B cell (primary cell): ENCODE data around the gene ZNHIT2. TPM values are rescaled to one million over a fixed set of nuclear protein-coding genes. Genes with fewer than 3 reads are reported as not detected.
A peak's percentile ranks its signal among the peaks of the same experiment; 100 is the strongest.

Experiments used
- ATAC-seq: fragments of 200-7000 bp; cut with Tn5 transposase; one replicate; pipeline ENCODE4 v1.10.0; 2021; ENCODE audit warnings: low read depth, mild to moderate bottlenecking, moderate number of reproducible peaks, moderate library complexity
- CTCF ChIA-PET: fragments of 350-600 bp; sonication (Branson Sonifier 250); formaldehyde crosslinking; loops from one replicate; lab custom pipeline; 2021; ENCODE audit warnings: antibody characterized with exemption, inconsistent platforms; lab: Charles Lee
- POLR2A ChIA-PET: fragments of 350-600 bp; sonication (Branson Sonifier 250); formaldehyde crosslinking; loops from one replicate; lab custom pipeline; 2021; ENCODE audit warnings: antibody characterized with exemption; lab: Charles Lee
- DNase-seq: peaks from one replicate; pipeline ENCODE4 v3.0.0; 2013
- H2AFZ ChIP-seq: 2 replicates; pipeline ENCODE4 v1.6.1; 2012; ENCODE audit warnings: mild to moderate bottlenecking, low read depth, low read length; ENCODE audit not compliant: insufficient read depth, poor library complexity, severe bottlenecking
- H3K27ac ChIP-seq, 2 donors: 1 replicate in 1 of 2; 2 replicates in 1 of 2; pipeline ENCODE4 v1.5.1; 2012 to 2013; ENCODE audit warnings: low read length in 2 of 2, mild to moderate bottlenecking in 2 of 2, moderate library complexity in 1 of 2
- H3K27me3 ChIP-seq, 4 experiments: fragments of 200-600 bp in 1 of 4; sonication (generic) in 1 of 4; replicated peaks in 1 of 4; 1 replicate in 2 of 4; 2 replicates in 2 of 4; pipeline versions ENCODE4 v1.6.1 to v1.7.0; 2013 to 2016; ENCODE audit warnings: low read length in 3 of 4, mild to moderate bottlenecking in 2 of 4, mixed read lengths in 1 of 4, moderate library complexity in 1 of 4; ENCODE audit not compliant: insufficient read depth in 4 of 4, control insufficient read depth in 3 of 4; ENCODE audit errors: control extremely low read depth in 1 of 4
- H3K36me3 ChIP-seq, 2 experiments: replicated peaks in 1 of 2; 1 replicate in 1 of 2; 2 replicates in 1 of 2; pipeline versions ENCODE4 v1.6.1 to v1.7.1; 2013; ENCODE audit warnings: low read length in 1 of 2; ENCODE audit not compliant: insufficient read depth in 2 of 2, control insufficient read depth in 1 of 2; ENCODE audit errors: control extremely low read depth in 1 of 2, extremely low read depth in 1 of 2
- H3K4me1 ChIP-seq, 2 donors: fragments of 200-600 bp in 1 of 2; sonication (generic) in 1 of 2; 1 replicate in 1 of 2; 2 replicates in 1 of 2; pipeline versions ENCODE4 v1.5.1 to v1.6.1; 2013 to 2017; ENCODE audit warnings: low read length in 2 of 2; ENCODE audit not compliant: control insufficient read depth in 2 of 2, insufficient read depth in 2 of 2
- H3K4me2 ChIP-seq: replicated peaks from 2 replicates; pipeline ENCODE3; 2012; ENCODE audit warnings: mild to moderate bottlenecking, low read depth, low read length; ENCODE audit not compliant: poor library complexity, severe bottlenecking
- H3K4me3 ChIP-seq, 5 experiments: fragments of 200-600 bp in 1 of 5; sonication (generic) in 1 of 5; 1 replicate in 3 of 5; 2 replicates in 2 of 5; pipeline versions ENCODE4 v1.5.1 to v1.7.0; 2011 to 2016; ENCODE audit warnings: low read length in 4 of 5, mild to moderate bottlenecking in 4 of 5, low read depth in 2 of 5, control low read depth in 1 of 5, moderate library complexity in 1 of 5; ENCODE audit not compliant: insufficient read depth in 1 of 5; ENCODE audit errors: control extremely low read depth in 1 of 5, extremely low read depth in 1 of 5
- H3K79me2 ChIP-seq: fragments of 200-600 bp; sonication (generic); one replicate; pipeline ENCODE4 v1.6.0; 2016; ENCODE audit warnings: low read length; ENCODE audit not compliant: control insufficient read depth, insufficient read depth
- H3K9ac ChIP-seq: fragments of 200-600 bp; sonication (generic); 2 replicates; pipeline ENCODE4 v1.6.1; 2017; ENCODE audit warnings: mild to moderate bottlenecking, low read length, moderate library complexity
- H3K9me3 ChIP-seq, 3 donors: one replicate each; pipeline versions ENCODE4 v1.6.1 to v1.7.1; 2013; ENCODE audit warnings: low read length in 2 of 3; ENCODE audit not compliant: control insufficient read depth in 2 of 3, insufficient read depth in 1 of 3; ENCODE audit errors: control extremely low read depth in 1 of 3
- H4K20me1 ChIP-seq: 2 replicates; pipeline ENCODE4 v1.6.0; 2012; ENCODE audit warnings: mild to moderate bottlenecking, low read length; ENCODE audit not compliant: insufficient read depth, control insufficient read depth, poor library complexity, severe bottlenecking
- H3K27ac Mint-ChIP-seq: one replicate; pipeline ENCODE4 v1.8.0; 2021; ENCODE audit warnings: mixed read lengths
- H3K27me3 Mint-ChIP-seq: one replicate; pipeline ENCODE4 v1.8.0; 2021; ENCODE audit warnings: mixed read lengths
- H3K4me1 Mint-ChIP-seq: one replicate; pipeline ENCODE4 v1.8.0; 2021; ENCODE audit warnings: mixed read lengths
- H3K4me3 Mint-ChIP-seq: one replicate; pipeline ENCODE4 v1.8.0; 2021; ENCODE audit warnings: mixed read lengths
- H3K9me3 Mint-ChIP-seq: one replicate; pipeline ENCODE4 v1.8.0; 2022; ENCODE audit warnings: mixed read lengths; ENCODE audit not compliant: insufficient read depth
- CTCF ChIP-seq: fragments of 200-600 bp; IDR thresholded peaks from one replicate; pipeline ENCODE4 v1.8.0; 2022; ENCODE audit warnings: antibody characterized with exemption, mild to moderate bottlenecking
- EZH2 ChIP-seq: IDR thresholded peaks from 2 replicates; pipeline ENCODE4 v1.6.1; 2012; ENCODE audit warnings: borderline replicate concordance, low read depth, mild to moderate bottlenecking, moderate library complexity, low read length; ENCODE audit not compliant: insufficient read depth, poor library complexity, severe bottlenecking
- WGBS: methylation state at CpG from one replicate; pipeline ENCODE4 v1.1.5; 2013; ENCODE audit warnings: missing lambda C conversion rate; ENCODE audit not compliant: insufficient coverage; 5-methylcytosine and 5-hydroxymethylcytosine counted together
- intact Hi-C: fragments of 100-400 bp; cut with micrococcal nuclease; formaldehyde crosslinking; loops from one replicate; pipeline ENCODE4 v1.10.0; 2022
- polyA plus RNA-seq: library from polyadenylated mRNA; depleted of rRNA; stranded (reverse); fragments of >200 nt; gene quantifications from 2 replicates; pipeline ENCODE4 v1.2.3, GENCODE V29; 2012
- total RNA-seq, 2 donors: library from RNA; stranded (reverse); fragments of 120-200 nt in 1 of 2; gene quantifications; 1 replicate in 1 of 2; 2 replicates in 1 of 2; pipeline versions ENCODE4 v1.2.3 to v1.2.4, GENCODE V29; 2013 to 2022

Gene ZNHIT2
- total and polyA plus RNA-seq, 2 donors (not counting 1 experiment from before 2014, with no cell fraction given) = 6.2 to 14.1 TPM

- peaks cover 67% of the 10 kb centered on the region for H3K4me1 Mint-ChIP-seq
- H3K9ac ChIP-seq = no peak overlapping the region
- TF ChIP-seq EZH2 = no peak
- peak; percentile 62 for TF ChIP-seq CTCF
- no peak overlapping the region for H3K4me2 ChIP-seq
- peaks cover 31% of the 10 kb centered on the region for H4K20me1 ChIP-seq
- DNase-seq = peak; percentile 23
- no peak overlapping the region for H3K4me3 ChIP-seq
- H3K27ac Mint-ChIP-seq = peak overlapping the region; percentile 91
- intact Hi-C loops = loop anchor here (5.0 to 10.0 kb wide), 4 partner anchors 203 to 497 kb away; partner anchors contain the start of genes ATG2A, MAP3K11, PCNX3 and SF1
- H3K4me3 Mint-ChIP-seq = peak overlapping the region; percentile 91
- H3K27me3 Mint-ChIP-seq = no peaks in the 10 kb centered on the region
- ChIA-PET POLR2A (interaction anchor here (0.5 to 7.3 kb wide), 12 partner anchors 10 to 884 kb away, joined by 3 to 160 read pairs (median 4); partner anchors contain the start of genes ARL2, CAPN1, MUS81 and POLA2), CTCF (interaction anchor here (0.8 to 5.0 kb wide), 13 partner anchors 8 to 429 kb away, joined by 3 to 47 read pairs (median 17); partner anchors contain the start of genes ARL2, CAPN1, CDC42BPG and SPDYC)
- peaks cover 84% of the 10 kb centered on the region for H3K79me2 ChIP-seq
- H3K9me3 ChIP-seq = no peaks in the 10 kb centered on the region
- no peak for ATAC-seq
- H2AFZ ChIP-seq = no peak overlapping the region
- peaks cover 39 to 61% of the 10 kb centered on the region in 2 donors for H3K4me1 ChIP-seq
- 89% methylated on average over 5 of the region's 18 CpGs for WGBS
- no peaks in the 10 kb centered on the region for H3K27me3 ChIP-seq
- H3K9me3 Mint-ChIP-seq = no peaks in the 10 kb centered on the region
- H3K36me3 ChIP-seq = peaks cover 0 to 42% of the 10 kb centered on the region in 2 experiments
- peak overlapping the region; percentile 32 to 96 for H3K27ac ChIP-seq
Measured at GRCh38 chr11:65118097-65118837, 766 bp upstream of the ZNHIT2 start.
